ENCODE results near the gene HEATR5B. TPM values are rescaled to one million over a fixed set of nuclear protein-coding genes. Genes with fewer than 3 reads are reported as not detected.
"Not testable (repeated sequence)": the region's sequence is repeated elsewhere in the genome, so short reads cannot be mapped to it uniquely, and the experiment has no call there.

HEATR5B gene
- total RNA-seq, 1 donor from 2014 or later = 23.4 TPM

DNA sequence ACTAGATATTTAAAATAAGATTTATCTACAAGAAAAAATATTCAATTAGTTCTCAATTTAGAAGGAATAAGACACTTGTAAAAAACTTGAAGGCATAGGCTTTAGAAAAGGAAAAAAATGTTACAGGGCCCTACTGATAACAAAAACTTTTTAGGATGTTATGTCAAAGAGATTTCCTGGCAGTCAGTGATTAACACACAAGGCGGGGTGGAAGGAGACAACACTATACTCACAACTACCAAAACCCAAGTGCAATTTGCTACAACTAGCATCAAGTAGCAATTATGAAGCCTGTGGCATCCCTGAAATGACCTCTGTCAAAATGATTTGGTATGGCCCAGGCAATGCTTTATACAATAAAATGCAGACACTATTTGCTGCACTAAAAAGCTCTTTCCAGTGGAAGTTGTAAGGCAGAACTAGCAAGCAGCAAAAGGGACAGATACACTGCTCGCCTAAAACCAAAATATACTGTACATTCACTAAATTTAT, 133.1 kb downstream of the HEATR5B start:
- intact Hi-C loops (cut with micrococcal nuclease) = no loop called here

DNA sequence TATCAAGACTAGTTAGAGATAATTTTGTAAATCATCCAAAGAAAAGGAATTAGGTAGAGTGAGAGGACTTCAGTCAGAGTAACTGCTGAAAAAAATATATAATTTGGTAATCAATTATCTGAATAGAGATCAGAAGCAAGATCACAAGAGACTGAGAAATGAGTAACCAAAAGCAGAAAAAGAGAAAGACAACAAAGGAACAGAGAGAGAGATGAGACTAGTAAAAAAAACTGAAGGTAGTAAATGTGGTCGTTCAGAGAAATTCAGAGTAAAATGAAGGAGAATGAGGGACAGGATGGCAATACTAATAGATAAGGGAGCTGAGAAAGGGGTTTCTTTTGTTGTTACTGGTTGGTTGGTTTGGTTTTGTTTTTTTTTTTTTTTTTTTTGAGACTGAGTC, 134.3 kb downstream of the HEATR5B start:
- intact Hi-C loops (cut with micrococcal nuclease) = no loop called here

DNA sequence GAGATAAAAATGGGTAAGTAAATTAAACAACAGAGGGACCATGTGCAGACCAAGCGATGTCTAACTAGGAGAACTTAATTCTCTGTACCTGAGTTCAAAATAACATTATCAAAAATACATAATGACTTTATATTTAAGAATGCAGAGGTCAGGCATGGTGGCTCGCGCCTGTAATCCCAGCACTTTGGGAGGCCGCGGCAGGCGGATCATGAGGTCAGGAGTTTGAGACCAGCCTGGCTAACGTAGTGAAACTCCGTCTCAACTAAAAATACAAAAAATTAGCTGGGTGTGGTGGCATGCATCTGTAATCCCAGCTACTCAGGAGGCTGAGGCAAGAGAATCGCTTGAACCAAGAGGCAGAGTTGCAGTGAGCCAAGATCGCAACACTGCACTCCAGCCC, 138.9 kb downstream of the HEATR5B start:
- intact Hi-C loops (cut with micrococcal nuclease) = not testable (repeated sequence)

DNA sequence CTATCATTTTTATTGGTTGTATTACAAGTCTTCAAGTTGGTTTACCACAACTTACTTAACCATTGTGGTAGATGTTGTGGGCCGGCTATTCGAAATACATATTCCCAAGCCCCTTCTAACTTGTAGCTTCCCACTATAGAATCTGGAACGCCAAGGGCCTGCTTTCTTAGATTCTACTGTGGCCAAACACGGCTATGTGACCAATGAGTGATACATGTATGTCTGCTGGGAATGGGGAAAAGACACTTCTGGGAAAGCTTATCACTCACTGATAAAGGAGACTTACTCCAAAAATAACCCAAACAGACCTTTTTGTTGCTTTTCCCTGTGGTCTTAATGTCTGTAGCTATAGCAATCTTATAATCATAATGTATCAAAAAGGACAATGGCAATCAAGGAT, 142.3 kb downstream of the HEATR5B start:
- intact Hi-C loops (cut with micrococcal nuclease) = no loop called here

DNA sequence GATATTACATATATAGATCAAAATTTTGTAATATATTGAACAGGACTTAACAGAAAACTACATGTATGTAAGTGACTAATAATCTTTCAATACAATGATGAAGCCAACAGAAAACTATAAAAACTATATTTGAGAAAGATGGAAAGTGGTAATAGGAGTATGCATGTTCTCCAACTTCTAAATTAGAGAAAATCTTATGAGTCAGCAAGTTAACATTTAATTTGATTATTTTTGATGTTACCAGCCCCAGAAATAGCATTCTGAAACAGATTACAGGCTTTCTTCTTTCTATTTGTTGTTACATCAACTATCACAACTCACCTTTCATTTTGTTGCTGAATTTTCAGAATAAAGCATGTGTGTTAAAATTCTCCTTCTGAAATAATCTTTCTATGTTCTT, 147.6 kb downstream of the HEATR5B start:
- intact Hi-C loops (cut with micrococcal nuclease) = not testable (repeated sequence)

DNA sequence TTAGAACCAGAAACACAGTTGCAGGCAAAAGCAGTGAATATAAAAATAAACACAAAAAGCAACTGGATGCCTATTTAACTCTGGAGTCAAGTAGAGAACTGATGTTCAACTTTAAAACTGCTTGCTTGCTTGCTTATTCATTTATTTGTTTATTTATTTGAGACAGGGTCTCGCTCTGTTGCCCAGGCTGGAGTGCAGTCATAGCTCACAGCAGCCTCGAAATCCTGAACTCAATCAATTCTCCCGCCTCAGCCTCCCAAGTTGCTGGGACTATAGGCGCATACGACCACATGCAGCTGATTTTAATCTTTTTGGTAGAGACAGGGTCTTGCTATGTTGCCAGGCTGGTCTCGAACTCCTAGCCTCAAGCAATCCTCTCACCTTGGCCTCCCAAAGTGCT, 152.5 kb downstream of the HEATR5B start:
- intact Hi-C loops (cut with micrococcal nuclease) = not testable (repeated sequence)

Other genes with a start within 250 kb of the HEATR5B start
- 34.5 and 35.2 TPM in 2 replicates for gene STRN, start 117.8 kb downstream of the HEATR5B start, total RNA-seq
- 13.0 and 15.7 TPM in 2 replicates for gene GPATCH11, start 146 bp upstream of the HEATR5B start, total RNA-seq
- 56.5 and 59.0 TPM in 2 replicates for gene EIF2AK2, start 72.6 kb upstream of the HEATR5B start, total RNA-seq
- gene SULT6B1, start 104.3 kb upstream of the HEATR5B start, total RNA-seq = not detected in 2 replicates
- gene CEBPZOS, start 112.1 kb upstream of the HEATR5B start, total RNA-seq = 34.9 and 38.9 TPM in 2 replicates
- 44.3 and 49.9 TPM in 2 replicates for gene CEBPZ, start 147.2 kb upstream of the HEATR5B start, total RNA-seq
- gene NDUFAF7, start 147.3 kb upstream of the HEATR5B start, total RNA-seq = 19.6 and 20.2 TPM in 2 replicates
- 11.1 TPM in 2 replicates for gene PRKD3, start 240.5 kb upstream of the HEATR5B start, total RNA-seq